GM12878 (cell line): ENCODE measurements around the gene SBF2. TPM values are rescaled to one million over a fixed set of nuclear protein-coding genes. Genes with fewer than 3 reads are reported as not detected.

Source experiments
- ATAC-seq: fragments of 200-7000 bp; cut with Tn5 transposase; 3 replicates; pipeline ENCODE4 v1.9.1; 2020; ENCODE audit warnings: mild to moderate bottlenecking, moderate library complexity
- BruUV-seq: library from RNA; stranded (reverse); fragments of 400-500 nt; replicated peaks from 2 replicates; lab custom pipeline; 2021; lab: Mats Ljungman, UMichigan
- CTCF ChIA-PET: fragments of 300-600 bp; sonication (Branson Sonifier 250); formaldehyde crosslinking; extraction: SDS; loops from one replicate; lab custom pipeline; 2021; ENCODE audit warnings: inconsistent platforms; lab: Yijun Ruan, JAX
- POLR2A ChIA-PET: fragments of 350-600 bp; formaldehyde crosslinking; extraction: SDS; loops from one replicate; lab custom pipeline; 2021; ENCODE audit warnings: inconsistent platforms; lab: Charles Lee
- RAD21 ChIA-PET: fragments of 300-600 bp; sonication (Branson Sonifier 250); formaldehyde crosslinking; loops from one replicate; lab custom pipeline; 2023; ENCODE audit warnings: antibody characterized with exemption; ENCODE audit not compliant: unreplicated experiment; lab: Charles Lee
- SMC1A ChIA-PET: fragments of 300-600 bp; sonication (Branson Sonifier 250); formaldehyde crosslinking; loops from one replicate; lab custom pipeline; 2023; ENCODE audit not compliant: unreplicated experiment, uncharacterized antibody; lab: Charles Lee
- DNase-seq: peaks from one replicate; pipeline ENCODE4 v3.0.0-alpha.2; 2011; ENCODE audit warnings: low read depth, low spot score
- FAIRE-seq: peaks from 3 replicates; lab custom pipeline; 2011; peaks lifted over from hg19 to GRCh38; lab: Jason Lieb, UNC
- H2AFZ ChIP-seq: 2 replicates; pipeline ENCODE4 v1.6.0; 2011; ENCODE audit warnings: low read depth, low read length, control low read depth; ENCODE audit not compliant: control insufficient read depth
- H3K27ac ChIP-seq: 2 replicates; pipeline ENCODE4 v1.5.1; 2011; ENCODE audit warnings: control low read depth; ENCODE audit not compliant: control insufficient read depth, insufficient read depth
- H3K27me3 ChIP-seq, 2 experiments: replicated peaks in 1 of 2; 2 replicates each; pipeline versions ENCODE4 v1.6.0 to v1.6.1; 2011; ENCODE audit warnings: low read length in 1 of 2; ENCODE audit not compliant: control insufficient read depth in 2 of 2, insufficient read depth in 2 of 2
- H3K36me3 ChIP-seq, 2 experiments: 2 replicates each; pipeline ENCODE4 v1.5.1; 2011; ENCODE audit warnings: low read length in 1 of 2; ENCODE audit not compliant: control insufficient read depth in 2 of 2, insufficient read depth in 2 of 2
- H3K4me1 ChIP-seq: 2 replicates; pipeline ENCODE4 v1.6.1; 2011; ENCODE audit warnings: mild to moderate bottlenecking, low read length, moderate library complexity, mixed read lengths; ENCODE audit not compliant: control insufficient read depth, insufficient read depth
- H3K4me2 ChIP-seq: 2 replicates; pipeline ENCODE4 v1.6.0; 2011; ENCODE audit warnings: control low read depth; ENCODE audit not compliant: control insufficient read depth, insufficient read depth
- H3K4me3 ChIP-seq: fragments of 200-600 bp; sonication (generic); 2 replicates; pipeline ENCODE4 v1.5.1; 2016
- H3K79me2 ChIP-seq: 2 replicates; pipeline ENCODE4 v1.6.0; 2011; ENCODE audit warnings: low read length; ENCODE audit not compliant: control insufficient read depth, insufficient read depth
- H3K9ac ChIP-seq: 2 replicates; pipeline ENCODE4 v1.8.0; 2011; ENCODE audit warnings: low read length, control low read depth, mixed read lengths; ENCODE audit not compliant: control insufficient read depth, insufficient read depth
- H3K9me3 ChIP-seq: replicated peaks from 3 replicates; pipeline ENCODE4 v1.5.1; 2011; ENCODE audit warnings: mild to moderate bottlenecking, low read length; ENCODE audit not compliant: control insufficient read depth, insufficient read depth
- H4K20me1 ChIP-seq: 2 replicates; pipeline ENCODE4 v1.6.0; 2011; ENCODE audit not compliant: control insufficient read depth, insufficient read depth
- CBX5 ChIP-seq: sonication (generic); IDR thresholded peaks from 2 replicates; pipeline ENCODE4 v1.6.1; 2016; ENCODE audit warnings: low read depth, moderate library complexity, mild to moderate bottlenecking, inconsistent platforms
- IKZF2 ChIP-seq, 2 experiments: fragments of 450-650 bp; IDR thresholded peaks; 2 replicates each; pipeline ENCODE4 v1.6.1; 2017; ENCODE audit warnings: mild to moderate bottlenecking in 2 of 2, moderate library complexity in 2 of 2
- IRF4 ChIP-seq: IDR thresholded peaks from 2 replicates; pipeline ENCODE4 v1.6.1; 2011; ENCODE audit warnings: low read depth, low read length
- RELA ChIP-seq: fragments of 450-650 bp; IDR thresholded peaks from 2 replicates; pipeline ENCODE4 v1.8.0; 2014; ENCODE audit warnings: borderline replicate concordance; ENCODE audit not compliant: partially characterized antibody
- WGBS: methylation state at CpG from one replicate; pipeline ENCODE4 v1.1.6; 2016; ENCODE audit warnings: low lambda C conversion rate; ENCODE audit not compliant: insufficient replicate concordance, insufficient coverage; ENCODE audit errors: missing lambda C conversion rate; 5-methylcytosine and 5-hydroxymethylcytosine counted together
- in situ Hi-C: fragments of 300-500 bp; cut with MboI; formaldehyde crosslinking; loops from 9 replicates; pipeline ENCODE4 v1.14.3; 2018; ENCODE audit warnings: mixed read lengths
- intact Hi-C: fragments of 100-400 bp; cut with micrococcal nuclease; formaldehyde crosslinking; loops from one replicate; pipeline ENCODE4 v1.14.2; 2022; ENCODE audit not compliant: unreplicated experiment
- polyA plus RNA-seq, 11 experiments: library from polyadenylated mRNA; depleted of rRNA in 4 of 11; unstranded in 6 of 11; stranded (reverse) in 5 of 11; fragments of >200 nt; fragmentation: Nextera tagmentation in 4 of 11; fragmentation: Illumina TruSeq in 1 of 11; extraction: Ambion mirVana in 4 of 11; extraction: Trizol in 1 of 11; gene quantifications; 1 replicate in 1 of 11; 2 replicates in 10 of 11; pipeline versions ENCODE4 v1.2.1 to v1.2.3, GENCODE V29; 2011 to 2016; ENCODE audit warnings: inconsistent platforms in 2 of 11, missing spikeins in 2 of 11, low read depth in 1 of 11
- total RNA-seq, 4 experiments: library from RNA; depleted of rRNA in 3 of 4; stranded (reverse); fragments of >200 nt in 3 of 4; fragmentation: Illumina TruSeq in 1 of 4; extraction: Trizol in 1 of 4; gene quantifications; 2 replicates each; pipeline versions ENCODE4 v1.2.1 to v1.2.3, GENCODE V29; 2013 to 2021
- TF ChIP-seq, protein P1 (sequence below): IDR thresholded peaks from 2 replicates; pipeline ENCODE4 v1.6.1; 2012; ENCODE audit warnings: low read depth, low read length, improper control_type of control experiment
- TF ChIP-seq, protein P2 (sequence below): IDR thresholded peaks from 2 replicates; pipeline ENCODE4 v1.6.1; 2012; ENCODE audit warnings: low read depth, low read length, improper control_type of control experiment
- TF ChIP-seq, protein P3 (sequence below): fragments of 450-650 bp; IDR thresholded peaks from 2 replicates; pipeline ENCODE4 v1.6.1; 2016; ENCODE audit warnings: mild to moderate bottlenecking, moderate library complexity, borderline replicate concordance

The SBF2 gene
- total and polyA plus RNA-seq, 10 of the 15 experiments (the other 5 are each of a cell fraction or from before 2014, with no cell fraction given), result 0.24 to 2.3 (median 1.1) TPM

DNA sequence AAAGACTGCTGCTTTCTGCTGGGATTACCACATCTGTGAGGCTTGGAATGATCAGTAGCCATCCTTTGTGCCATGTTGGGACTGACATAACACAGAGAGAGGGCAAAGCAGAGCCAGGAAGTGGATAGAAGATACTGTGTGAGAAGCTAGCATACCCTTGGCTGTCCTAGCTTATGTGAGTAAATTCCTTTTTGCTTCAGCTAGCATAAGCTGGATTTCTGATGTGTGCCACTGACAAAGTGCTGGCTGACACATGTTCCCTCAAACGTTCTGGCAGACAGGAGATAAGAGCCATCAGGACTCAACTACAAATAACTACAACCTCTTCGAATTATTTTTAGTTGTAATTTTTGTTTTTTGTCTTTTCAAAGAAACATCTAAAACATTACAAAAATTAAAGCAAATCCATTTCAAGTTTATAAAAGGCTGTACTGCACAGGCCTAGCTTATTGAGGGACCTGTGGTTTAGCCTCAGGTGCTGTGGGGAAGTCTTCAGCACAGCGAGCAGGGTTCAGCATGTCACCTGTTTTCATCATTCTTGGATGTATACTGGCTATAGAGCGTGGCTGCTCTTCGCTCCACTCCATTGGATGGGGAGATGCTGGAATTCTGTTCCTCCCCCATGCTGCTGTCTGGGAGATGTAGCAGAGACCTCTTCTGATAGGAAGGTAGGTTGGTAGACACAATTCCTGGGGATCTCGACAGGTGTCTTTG, 509.3 kb downstream of the SBF2 start:
- Histone ChIP-seq H3K9me3 (no peaks in the 10 kb centered on the region; the same call in 2 of the 3 replicates), H4K20me1 (no peaks in the 10 kb centered on the region), H3K9ac (no peak overlapping the region), H3K36me3 (no peaks in the 10 kb centered on the region), H3K4me1 (no peaks in the 10 kb centered on the region), H2AFZ (no peak overlapping the region), H3K27ac (no peak overlapping the region), H3K79me2 (no peaks in the 10 kb centered on the region), H3K4me2 (no peak overlapping the region), H3K4me3 (no peak overlapping the region), H3K27me3 (no peaks in the 10 kb centered on the region)
- POLR2A ChIA-PET, result no interaction called here
- SMC1A ChIA-PET, result no interaction called here
- no TSS peak for BruUV-seq
- intact Hi-C loops (no loop called here), in situ Hi-C loops (no loop called here)
- CTCF ChIA-PET, result no interaction called here
- 87% methylated on average over 6 of the region's 6 CpGs for WGBS
- ATAC-seq, result no peak
- RAD21 ChIA-PET, result no interaction called here
- FAIRE-seq, result no peak
- TF ChIP-seq IRF4 (no peak), IKZF2 (IDR thresholded peaks at IDR 0.05) (no peak)
- no peak for DNase-seq

GRCh38 chr11:9783986-9784385, 510.0 kb downstream of the SBF2 start:
- DNase-seq (no peak), ATAC-seq (peak; percentile 36; the same call in 1 of the 3 replicates), FAIRE-seq (no peak)
- POLR2A ChIA-PET, result no interaction called here
- Histone ChIP-seq H3K27me3 (no peaks in the 10 kb centered on the region), H3K79me2 (no peaks in the 10 kb centered on the region), H3K4me3 (no peak overlapping the region), H2AFZ (no peak overlapping the region), H3K27ac (no peak overlapping the region), H3K4me1 (no peaks in the 10 kb centered on the region), H3K36me3 (no peaks in the 10 kb centered on the region), H3K9ac (no peak overlapping the region), H3K4me2 (no peak overlapping the region), H3K9me3 (no peaks in the 10 kb centered on the region; the same call in 2 of the 3 replicates), H4K20me1 (no peaks in the 10 kb centered on the region)
- RAD21 ChIA-PET, result no interaction called here
- SMC1A ChIA-PET, result no interaction called here
- CTCF ChIA-PET, result interaction anchor here (1.1 kb wide), 1 partner anchor 18 kb away, joined by 3 read pairs; no protein-coding TSS in a partner anchor
- 46% methylated on average over 2 of the region's 2 CpGs for WGBS
- in situ Hi-C loops (no loop called here), intact Hi-C loops (no loop called here)
- no TSS peak for BruUV-seq
- TF ChIP-seq RELA (no peak), CBX5 (no peak)
- TF ChIP-seq, protein P1, sequence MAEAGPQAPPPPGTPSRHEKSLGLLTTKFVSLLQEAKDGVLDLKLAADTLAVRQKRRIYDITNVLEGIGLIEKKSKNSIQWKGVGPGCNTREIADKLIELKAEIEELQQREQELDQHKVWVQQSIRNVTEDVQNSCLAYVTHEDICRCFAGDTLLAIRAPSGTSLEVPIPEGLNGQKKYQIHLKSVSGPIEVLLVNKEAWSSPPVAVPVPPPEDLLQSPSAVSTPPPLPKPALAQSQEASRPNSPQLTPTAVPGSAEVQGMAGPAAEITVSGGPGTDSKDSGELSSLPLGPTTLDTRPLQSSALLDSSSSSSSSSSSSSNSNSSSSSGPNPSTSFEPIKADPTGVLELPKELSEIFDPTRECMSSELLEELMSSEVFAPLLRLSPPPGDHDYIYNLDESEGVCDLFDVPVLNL, result no peak
- TF ChIP-seq, protein P2, sequence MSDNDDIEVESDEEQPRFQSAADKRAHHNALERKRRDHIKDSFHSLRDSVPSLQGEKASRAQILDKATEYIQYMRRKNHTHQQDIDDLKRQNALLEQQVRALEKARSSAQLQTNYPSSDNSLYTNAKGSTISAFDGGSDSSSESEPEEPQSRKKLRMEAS, result no peak
- TF ChIP-seq, protein P3, sequence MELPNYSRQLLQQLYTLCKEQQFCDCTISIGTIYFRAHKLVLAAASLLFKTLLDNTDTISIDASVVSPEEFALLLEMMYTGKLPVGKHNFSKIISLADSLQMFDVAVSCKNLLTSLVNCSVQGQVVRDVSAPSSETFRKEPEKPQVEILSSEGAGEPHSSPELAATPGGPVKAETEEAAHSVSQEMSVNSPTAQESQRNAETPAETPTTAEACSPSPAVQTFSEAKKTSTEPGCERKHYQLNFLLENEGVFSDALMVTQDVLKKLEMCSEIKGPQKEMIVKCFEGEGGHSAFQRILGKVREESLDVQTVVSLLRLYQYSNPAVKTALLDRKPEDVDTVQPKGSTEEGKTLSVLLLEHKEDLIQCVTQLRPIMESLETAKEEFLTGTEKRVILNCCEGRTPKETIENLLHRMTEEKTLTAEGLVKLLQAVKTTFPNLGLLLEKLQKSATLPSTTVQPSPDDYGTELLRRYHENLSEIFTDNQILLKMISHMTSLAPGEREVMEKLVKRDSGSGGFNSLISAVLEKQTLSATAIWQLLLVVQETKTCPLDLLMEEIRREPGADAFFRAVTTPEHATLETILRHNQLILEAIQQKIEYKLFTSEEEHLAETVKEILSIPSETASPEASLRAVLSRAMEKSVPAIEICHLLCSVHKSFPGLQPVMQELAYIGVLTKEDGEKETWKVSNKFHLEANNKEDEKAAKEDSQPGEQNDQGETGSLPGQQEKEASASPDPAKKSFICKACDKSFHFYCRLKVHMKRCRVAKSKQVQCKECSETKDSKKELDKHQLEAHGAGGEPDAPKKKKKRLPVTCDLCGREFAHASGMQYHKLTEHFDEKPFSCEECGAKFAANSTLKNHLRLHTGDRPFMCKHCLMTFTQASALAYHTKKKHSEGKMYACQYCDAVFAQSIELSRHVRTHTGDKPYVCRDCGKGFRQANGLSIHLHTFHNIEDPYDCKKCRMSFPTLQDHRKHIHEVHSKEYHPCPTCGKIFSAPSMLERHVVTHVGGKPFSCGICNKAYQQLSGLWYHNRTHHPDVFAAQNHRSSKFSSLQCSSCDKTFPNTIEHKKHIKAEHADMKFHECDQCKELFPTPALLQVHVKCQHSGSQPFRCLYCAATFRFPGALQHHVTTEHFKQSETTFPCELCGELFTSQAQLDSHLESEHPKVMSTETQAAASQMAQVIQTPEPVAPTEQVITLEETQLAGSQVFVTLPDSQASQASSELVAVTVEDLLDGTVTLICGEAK, result no peak
